GM12872 (cell line): ENCODE results near the gene KATNA1.

ENCODE experiments used
- CTCF ChIP-seq: IDR thresholded peaks from 3 replicates; pipeline ENCODE4 v1.5.1; 2011; ENCODE audit warnings: low read depth, mild to moderate bottlenecking, low read length, moderate library complexity; ENCODE audit not compliant: insufficient read depth

The KATNA1 gene

GRCh38 chr6:149636124-149636523 is 12.4 kb downstream of the KATNA1 start:
- no peak for TF ChIP-seq CTCF

- no peak for TF ChIP-seq CTCF
Observed at GRCh38 chr6:149634315-149634714, 14.2 kb downstream of the KATNA1 start.

DNA sequence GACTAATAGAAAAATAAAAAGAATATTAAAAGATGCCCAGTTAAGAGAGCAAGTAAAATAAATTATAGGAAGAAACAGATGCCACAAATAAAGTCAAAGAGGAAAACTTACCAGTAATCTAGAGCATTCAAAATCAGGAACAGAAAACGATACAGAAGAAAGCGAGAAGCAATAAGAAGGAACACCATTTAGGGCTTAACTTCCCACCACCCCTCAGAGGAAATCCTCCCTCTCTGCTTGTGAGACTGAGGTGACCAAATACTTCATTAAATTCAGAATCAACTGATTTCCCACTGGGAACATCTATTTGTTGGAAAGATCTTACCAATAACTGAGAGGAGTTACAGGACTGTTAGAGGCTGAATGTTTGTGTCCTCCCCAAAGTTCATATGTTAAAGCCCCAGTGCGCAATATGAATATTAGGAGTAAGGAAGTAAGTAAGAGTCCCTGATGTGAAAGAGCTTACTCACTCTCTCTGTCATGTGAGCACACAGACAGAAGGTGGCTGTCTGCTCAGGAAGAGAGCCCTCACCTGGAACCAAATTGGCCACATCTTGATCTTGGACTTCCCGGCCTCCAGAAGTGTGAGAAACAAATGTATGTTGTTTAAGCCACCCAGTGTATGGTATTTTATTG is 19.5 kb downstream of the KATNA1 start:
- no peak for TF ChIP-seq CTCF

DNA sequence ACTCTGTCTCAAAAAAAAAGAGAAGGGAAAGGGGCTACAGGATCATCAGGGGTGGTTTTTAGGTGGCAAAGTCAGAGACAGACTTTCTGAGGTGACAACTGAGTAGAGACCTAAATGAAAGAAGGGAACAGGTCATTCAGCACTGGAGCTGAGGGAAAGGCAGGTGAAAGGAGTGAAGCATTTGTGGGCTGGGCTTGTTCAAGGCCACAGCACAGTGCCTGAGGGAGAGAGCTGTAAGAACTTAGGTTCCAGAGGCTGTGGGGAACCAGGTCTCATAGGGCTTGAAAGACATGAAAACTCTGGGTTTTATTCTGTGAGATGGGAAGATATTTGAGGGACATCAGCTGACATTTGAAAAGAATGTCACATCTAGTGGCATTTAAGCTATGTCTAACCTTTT is 20.8 kb downstream of the KATNA1 start:
- no peak for TF ChIP-seq CTCF

DNA sequence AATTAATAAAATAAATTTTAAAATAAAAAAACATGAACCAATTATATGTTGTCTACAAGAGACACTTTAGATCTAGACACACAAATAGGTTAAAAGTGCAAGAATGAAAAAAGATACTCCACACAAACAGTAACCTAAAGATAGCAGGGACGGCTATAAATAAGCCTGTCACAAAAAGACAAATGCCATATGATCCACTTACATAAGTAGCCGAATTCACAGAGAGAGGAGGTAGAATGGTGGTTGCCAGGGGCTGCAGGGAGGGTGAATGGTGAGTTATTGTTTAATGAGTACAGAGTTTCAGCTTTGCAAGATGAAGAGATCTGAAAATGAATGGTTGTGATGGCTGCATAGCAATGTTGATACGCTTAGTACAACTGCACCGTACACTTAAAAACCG is 32.7 kb downstream of the KATNA1 start:
- TF ChIP-seq CTCF: no peak

DNA sequence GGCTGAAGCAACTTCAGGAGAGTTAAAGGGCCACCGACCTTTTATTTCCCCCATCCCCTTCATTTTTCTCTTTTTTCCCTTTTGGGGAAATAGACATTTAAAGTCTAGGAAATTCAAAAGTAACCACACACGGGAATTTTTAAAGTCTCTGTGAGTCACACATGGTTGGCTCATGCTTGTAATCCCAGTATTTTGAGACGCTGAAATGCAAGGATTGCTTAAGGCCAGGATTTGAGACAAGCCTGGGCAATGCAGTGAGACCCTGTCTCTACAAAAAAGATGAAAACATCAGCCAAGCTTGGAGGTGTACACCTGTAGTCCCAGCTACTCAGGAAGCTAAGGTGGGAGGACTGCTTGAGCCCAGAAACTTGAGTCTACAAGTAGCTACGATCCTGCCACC is 34.2 kb downstream of the KATNA1 start:
- TF ChIP-seq CTCF: no peak

- TF ChIP-seq CTCF: no peak; the same call in 2 of the 3 replicates
Observed at GRCh38 chr6:149608381-149608982, 40.0 kb downstream of the KATNA1 start.

- no peak for TF ChIP-seq CTCF
Observed at GRCh38 chr6:149600508-149600907, 48.0 kb downstream of the KATNA1 start.
